K562 (cell line): ENCODE data around the gene ABCD3. TPM values are rescaled to one million over a fixed set of nuclear protein-coding genes. Genes with fewer than 3 reads are reported as not detected.

Experiments used
- CEBPB ChIP-seq: fragments of 450-650 bp; IDR thresholded peaks from 2 replicates; pipeline ENCODE4 v1.6.1; 2016; ENCODE audit warnings: missing genetic modification characterization, missing compliant biosample characterization
- CLOCK ChIP-seq: fragments of 250-450 bp; sonication (Bioruptor Pico); IDR thresholded peaks from 2 replicates; pipeline ENCODE4 v1.4.0; 2020; ENCODE audit warnings: mild to moderate bottlenecking, moderate library complexity, borderline replicate concordance
- HDAC8 ChIP-seq: fragments of 450-650 bp; IDR thresholded peaks from 2 replicates; pipeline ENCODE4 v1.6.1; 2016; ENCODE audit warnings: mild to moderate bottlenecking, missing genetic modification characterization, moderate library complexity, missing compliant biosample characterization
- MAZ ChIP-seq, 2 experiments: fragments of 450-650 bp in 1 of 2; sonication (generic) in 1 of 2; formaldehyde crosslinking; IDR thresholded peaks in 1 of 2; conservative IDR thresholded peaks in 1 of 2; 2 replicates each; pipeline versions ENCODE4 v1.4.0 to v1.5.0; 2020; ENCODE audit warnings: mild to moderate bottlenecking in 1 of 2, missing genetic modification reagents in 1 of 2
- MLX ChIP-seq, 2 experiments: fragments of 450-650 bp in 1 of 2; sonication (generic) in 1 of 2; formaldehyde crosslinking; conservative IDR thresholded peaks; 2 replicates each; pipeline versions ENCODE4 v1.4.0 to v1.8.1; 2020 to 2022; ENCODE audit warnings: mild to moderate bottlenecking in 1 of 2, missing genetic modification reagents in 1 of 2
- NFYB ChIP-seq: IDR thresholded peaks from 2 replicates; pipeline ENCODE4 v1.6.1; 2011; ENCODE audit warnings: mild to moderate bottlenecking, moderate library complexity; ENCODE audit not compliant: insufficient read length; ENCODE audit errors: extremely low read depth
- NR2F6 ChIP-seq: fragments of 450-650 bp; formaldehyde crosslinking; IDR thresholded peaks from 2 replicates; pipeline ENCODE4 v1.4.0; 2020; ENCODE audit warnings: mild to moderate bottlenecking
- SIRT6 ChIP-seq: IDR thresholded peaks from one replicate; pipeline ENCODE4 v1.6.1; 2012; ENCODE audit warnings: low read depth, mild to moderate bottlenecking, control low read depth, inconsistent platforms, low read length, moderate library complexity
- SRSF7 ChIP-seq: fragments of 200-400 bp; formaldehyde crosslinking; optimal IDR thresholded peaks from 2 replicates; pipeline ENCODE3; 2017; ENCODE audit warnings: mild to moderate bottlenecking, low read depth, low read length
- TCF7L2 ChIP-seq: fragments of 150-350 bp; IDR thresholded peaks from 2 replicates; pipeline ENCODE4 v1.6.1; 2016; ENCODE audit warnings: low read depth, mild to moderate bottlenecking, low read length, moderate library complexity
- XRCC4 ChIP-seq: IDR thresholded peaks from one replicate; pipeline ENCODE4 v1.6.1; 2011; ENCODE audit not compliant: insufficient read depth, insufficient read length; ENCODE audit errors: extremely low read depth
- YY1 ChIP-seq, 3 experiments: IDR thresholded peaks; 2 replicates each; pipeline ENCODE4 v1.6.1; 2011; ENCODE audit warnings: low read length in 2 of 3, mild to moderate bottlenecking in 2 of 3, moderate library complexity in 2 of 3, borderline replicate concordance in 1 of 3, control low read depth in 1 of 3, low read depth in 1 of 3; ENCODE audit not compliant: insufficient read depth in 3 of 3, insufficient replicate concordance in 2 of 3, control insufficient read depth in 1 of 3, insufficient read length in 1 of 3; ENCODE audit errors: extremely low read depth in 1 of 3
- ZNF140 ChIP-seq: fragments of 250-450 bp; sonication (Bioruptor Pico); IDR thresholded peaks from 2 replicates; pipeline ENCODE4 v1.8.0; 2021; ENCODE audit warnings: moderate library complexity, mild to moderate bottlenecking, inconsistent platforms
- polyA plus RNA-seq, 8 experiments: library from polyadenylated mRNA; depleted of rRNA in 4 of 8; stranded (reverse) in 5 of 8; unstranded in 3 of 8; fragments of >200 nt; fragmentation: Nextera tagmentation in 2 of 8; fragmentation: Illumina TruSeq in 1 of 8; extraction: Ambion mirVana in 2 of 8; extraction: Trizol in 1 of 8; gene quantifications; 2 replicates each; pipeline versions ENCODE4 v1.2.1 to v1.2.3, GENCODE V29; 2011 to 2014; ENCODE audit warnings: inconsistent platforms in 1 of 8, missing spikeins in 1 of 8
- total RNA-seq, 7 experiments: library from RNA; depleted of rRNA in 6 of 7; stranded (reverse); fragments of >200 nt in 6 of 7; fragmentation: Illumina TruSeq in 2 of 7; extraction: Trizol in 2 of 7; gene quantifications; 2 replicates each; pipeline versions ENCODE4 v1.2.1 to v1.2.3, GENCODE V29; 2011 to 2021; ENCODE audit warnings: low replicate concordance in 1 of 7
- TF ChIP-seq, protein P1 (sequence below), 3 experiments: fragments of 200-800 bp in 1 of 3; sonication (Bioruptor generic) in 1 of 3; sonication (generic) in 1 of 3; formaldehyde crosslinking in 1 of 3; IDR thresholded peaks; 2 replicates each; pipeline versions ENCODE4 v1.6.1 to v1.8.0; 2016 to 2022; ENCODE audit warnings: mild to moderate bottlenecking in 2 of 3, missing compliant biosample characterization in 2 of 3, missing genetic modification characterization in 2 of 3, missing genetic modification reagents in 1 of 3
- TF ChIP-seq, protein P2 (sequence below): fragments of 450-650 bp; IDR thresholded peaks from 2 replicates; pipeline ENCODE4 v1.7.1; 2018; ENCODE audit warnings: mild to moderate bottlenecking, low read depth; ENCODE audit not compliant: partially characterized antibody

ABCD3 gene
- total and polyA plus RNA-seq, 9 of the 15 experiments (the other 6 are each of a cell fraction or from before 2014, with no cell fraction given): 11.0 to 30.7 (median 15.5) TPM

GRCh38 chr1:94541246-94542087 is 123.3 kb downstream of the ABCD3 start, which contains the start of gene F3 (continued):
- TF ChIP-seq, protein P1, sequence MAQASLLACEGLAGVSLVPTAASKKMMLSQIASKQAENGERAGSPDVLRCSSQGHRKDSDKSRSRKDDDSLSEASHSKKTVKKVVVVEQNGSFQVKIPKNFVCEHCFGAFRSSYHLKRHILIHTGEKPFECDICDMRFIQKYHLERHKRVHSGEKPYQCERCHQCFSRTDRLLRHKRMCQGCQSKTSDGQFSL (CRISPR knock-in tag; IDR thresholded peaks at IDR 0.05): no peak
- TF ChIP-seq, protein P1 (tag; IDR thresholded peaks at IDR 0.05): no peak
- TF ChIP-seq MLX (CRISPR knock-in tag; conservative IDR thresholded peaks at IDR 0.05) (no peak), YY1 (IDR thresholded peaks at IDR 0.05; ENCODE audit: borderline replicate concordance in 1 of 3, control insufficient read depth in 1 of 3, extremely low read depth in 1 of 3, insufficient read depth in 3 of 3, insufficient read length in 1 of 3, insufficient replicate concordance in 2 of 3, low read depth in 1 of 3, low read length in 2 of 3) (no peak), CLOCK (CRISPR knock-in tag) (no peak), ZNF140 (CRISPR knock-in tag) (no peak), MAZ (CRISPR knock-in tag; conservative IDR thresholded peaks at IDR 0.05 in 1 of 2, IDR thresholded peaks at IDR 0.05 in 1 of 2) (no peak; a peak in 1 of 4 replicates), TCF7L2 (no peak), NFYB (no peak), NR2F6 (CRISPR knock-in tag) (no peak), XRCC4 (no peak), HDAC8 (no peak), SRSF7 (no peak), CEBPB (tag) (no peak), SIRT6 (no peak)
- TF ChIP-seq, protein P2, sequence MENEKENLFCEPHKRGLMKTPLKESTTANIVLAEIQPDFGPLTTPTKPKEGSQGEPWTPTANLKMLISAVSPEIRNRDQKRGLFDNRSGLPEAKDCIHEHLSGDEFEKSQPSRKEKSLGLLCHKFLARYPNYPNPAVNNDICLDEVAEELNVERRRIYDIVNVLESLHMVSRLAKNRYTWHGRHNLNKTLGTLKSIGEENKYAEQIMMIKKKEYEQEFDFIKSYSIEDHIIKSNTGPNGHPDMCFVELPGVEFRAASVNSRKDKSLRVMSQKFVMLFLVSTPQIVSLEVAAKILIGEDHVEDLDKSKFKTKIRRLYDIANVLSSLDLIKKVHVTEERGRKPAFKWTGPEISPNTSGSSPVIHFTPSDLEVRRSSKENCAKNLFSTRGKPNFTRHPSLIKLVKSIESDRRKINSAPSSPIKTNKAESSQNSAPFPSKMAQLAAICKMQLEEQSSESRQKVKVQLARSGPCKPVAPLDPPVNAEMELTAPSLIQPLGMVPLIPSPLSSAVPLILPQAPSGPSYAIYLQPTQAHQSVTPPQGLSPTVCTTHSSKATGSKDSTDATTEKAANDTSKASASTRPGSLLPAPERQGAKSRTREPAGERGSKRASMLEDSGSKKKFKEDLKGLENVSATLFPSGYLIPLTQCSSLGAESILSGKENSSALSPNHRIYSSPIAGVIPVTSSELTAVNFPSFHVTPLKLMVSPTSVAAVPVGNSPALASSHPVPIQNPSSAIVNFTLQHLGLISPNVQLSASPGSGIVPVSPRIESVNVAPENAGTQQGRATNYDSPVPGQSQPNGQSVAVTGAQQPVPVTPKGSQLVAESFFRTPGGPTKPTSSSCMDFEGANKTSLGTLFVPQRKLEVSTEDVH: no peak
